ENCODE results near the gene TIMM8A.
"Not testable (repeated sequence)": the region's sequence is repeated elsewhere in the genome, so short reads cannot be mapped to it uniquely, and the experiment has no call there.

Gene TIMM8A

GRCh38 chrX:101359966-101360365 lies 11.4 kb upstream of the TIMM8A start:
- no peak for DNase-seq (ENCODE audit: low read depth in 2 of 2)

GRCh38 chrX:101357166-101357795 lies 8.7 kb upstream of the TIMM8A start:
- no peak for DNase-seq (ENCODE audit: low read depth in 2 of 2)

GRCh38 chrX:101349193-101349562 lies 636 bp upstream of the TIMM8A start:
- no peak for DNase-seq (ENCODE audit: low read depth in 2 of 2)

- no peak for DNase-seq (ENCODE audit: low read depth in 2 of 2)
These were observed 587 bp downstream of the TIMM8A start for GRCh38 chrX:101347859-101348451.

GRCh38 chrX:101337776-101338271 lies 10.7 kb downstream of the TIMM8A start:
- DNase-seq (ENCODE audit: low read depth in 2 of 2) = no peak

GRCh38 chrX:101334310-101334709 lies 14.2 kb downstream of the TIMM8A start:
- DNase-seq (ENCODE audit: low read depth in 2 of 2) = not testable (repeated sequence)

- DNase-seq (ENCODE audit: low read depth in 2 of 2) = not testable (repeated sequence)
These were observed 21.9 kb downstream of the TIMM8A start for GRCh38 chrX:101326600-101326999.

- DNase-seq (ENCODE audit: low read depth in 2 of 2) = no peak
These were observed 44.8 kb downstream of the TIMM8A start for GRCh38 chrX:101303790-101304189.

Measured in stimulated activated CD8-positive, alpha-beta memory T cell treated with anti-CD3 and anti-CD28 coated beads, Interleukin-7, amount 100 ng/mL, for 1 hour (primary cell).